GM23338 (cell line): ENCODE results near the gene LMF2. TPM values are rescaled to one million over a fixed set of nuclear protein-coding genes. Genes with fewer than 3 reads are reported as not detected.

Source experiments
- CTCF ChIP-seq, 2 experiments: fragments of 200-600 bp in 1 of 2; sonication (generic) in 1 of 2; conservative IDR thresholded peaks; 2 replicates each; pipeline versions ENCODE4 v1.5.1 to v1.6.1; 2016 to 2017; ENCODE audit warnings: antibody characterized with exemption in 2 of 2, low read depth in 2 of 2, mild to moderate bottlenecking in 2 of 2, moderate library complexity in 1 of 2
- EZH2 ChIP-seq: fragments of 200-600 bp; sonication (generic); IDR thresholded peaks from one replicate; pipeline ENCODE4 v1.8.0; 2017; ENCODE audit warnings: antibody characterized with exemption, mild to moderate bottlenecking, low read depth; ENCODE audit not compliant: unreplicated experiment
- STAT1 ChIP-seq: IDR thresholded peaks from one replicate; pipeline ENCODE4 v1.6.1; 2016; ENCODE audit warnings: antibody characterized with exemption; ENCODE audit not compliant: unreplicated experiment
- ZNF114 ChIP-seq: fragments of 250-450 bp; sonication (Bioruptor Pico); IDR thresholded peaks from 2 replicates; pipeline ENCODE4 v1.5.0; 2020; ENCODE audit warnings: mild to moderate bottlenecking, moderate library complexity
- polyA plus RNA-seq: library from polyadenylated mRNA; unstranded; fragments of >200 nt; fragmentation: Nextera tagmentation; extraction: Ambion mirVana; gene quantifications from 2 replicates; pipeline ENCODE4 v1.2.1, GENCODE V29; 2016
- total RNA-seq: library from RNA; depleted of rRNA; stranded (reverse); fragments of >200 nt; shearing (Covaris generic); gene quantifications from 2 replicates; pipeline ENCODE4 v1.2.3, GENCODE V29; 2014
- TF ChIP-seq, protein P1 (sequence below): fragments of 250-450 bp; sonication (Bioruptor Pico); IDR thresholded peaks from 2 replicates; pipeline ENCODE4 v1.5.0; 2020; ENCODE audit warnings: mild to moderate bottlenecking, moderate library complexity

LMF2 gene
- total and polyA plus RNA-seq, 2 experiments from 2014 or later: 15.6 to 36.3 TPM

- TF ChIP-seq, protein P1, sequence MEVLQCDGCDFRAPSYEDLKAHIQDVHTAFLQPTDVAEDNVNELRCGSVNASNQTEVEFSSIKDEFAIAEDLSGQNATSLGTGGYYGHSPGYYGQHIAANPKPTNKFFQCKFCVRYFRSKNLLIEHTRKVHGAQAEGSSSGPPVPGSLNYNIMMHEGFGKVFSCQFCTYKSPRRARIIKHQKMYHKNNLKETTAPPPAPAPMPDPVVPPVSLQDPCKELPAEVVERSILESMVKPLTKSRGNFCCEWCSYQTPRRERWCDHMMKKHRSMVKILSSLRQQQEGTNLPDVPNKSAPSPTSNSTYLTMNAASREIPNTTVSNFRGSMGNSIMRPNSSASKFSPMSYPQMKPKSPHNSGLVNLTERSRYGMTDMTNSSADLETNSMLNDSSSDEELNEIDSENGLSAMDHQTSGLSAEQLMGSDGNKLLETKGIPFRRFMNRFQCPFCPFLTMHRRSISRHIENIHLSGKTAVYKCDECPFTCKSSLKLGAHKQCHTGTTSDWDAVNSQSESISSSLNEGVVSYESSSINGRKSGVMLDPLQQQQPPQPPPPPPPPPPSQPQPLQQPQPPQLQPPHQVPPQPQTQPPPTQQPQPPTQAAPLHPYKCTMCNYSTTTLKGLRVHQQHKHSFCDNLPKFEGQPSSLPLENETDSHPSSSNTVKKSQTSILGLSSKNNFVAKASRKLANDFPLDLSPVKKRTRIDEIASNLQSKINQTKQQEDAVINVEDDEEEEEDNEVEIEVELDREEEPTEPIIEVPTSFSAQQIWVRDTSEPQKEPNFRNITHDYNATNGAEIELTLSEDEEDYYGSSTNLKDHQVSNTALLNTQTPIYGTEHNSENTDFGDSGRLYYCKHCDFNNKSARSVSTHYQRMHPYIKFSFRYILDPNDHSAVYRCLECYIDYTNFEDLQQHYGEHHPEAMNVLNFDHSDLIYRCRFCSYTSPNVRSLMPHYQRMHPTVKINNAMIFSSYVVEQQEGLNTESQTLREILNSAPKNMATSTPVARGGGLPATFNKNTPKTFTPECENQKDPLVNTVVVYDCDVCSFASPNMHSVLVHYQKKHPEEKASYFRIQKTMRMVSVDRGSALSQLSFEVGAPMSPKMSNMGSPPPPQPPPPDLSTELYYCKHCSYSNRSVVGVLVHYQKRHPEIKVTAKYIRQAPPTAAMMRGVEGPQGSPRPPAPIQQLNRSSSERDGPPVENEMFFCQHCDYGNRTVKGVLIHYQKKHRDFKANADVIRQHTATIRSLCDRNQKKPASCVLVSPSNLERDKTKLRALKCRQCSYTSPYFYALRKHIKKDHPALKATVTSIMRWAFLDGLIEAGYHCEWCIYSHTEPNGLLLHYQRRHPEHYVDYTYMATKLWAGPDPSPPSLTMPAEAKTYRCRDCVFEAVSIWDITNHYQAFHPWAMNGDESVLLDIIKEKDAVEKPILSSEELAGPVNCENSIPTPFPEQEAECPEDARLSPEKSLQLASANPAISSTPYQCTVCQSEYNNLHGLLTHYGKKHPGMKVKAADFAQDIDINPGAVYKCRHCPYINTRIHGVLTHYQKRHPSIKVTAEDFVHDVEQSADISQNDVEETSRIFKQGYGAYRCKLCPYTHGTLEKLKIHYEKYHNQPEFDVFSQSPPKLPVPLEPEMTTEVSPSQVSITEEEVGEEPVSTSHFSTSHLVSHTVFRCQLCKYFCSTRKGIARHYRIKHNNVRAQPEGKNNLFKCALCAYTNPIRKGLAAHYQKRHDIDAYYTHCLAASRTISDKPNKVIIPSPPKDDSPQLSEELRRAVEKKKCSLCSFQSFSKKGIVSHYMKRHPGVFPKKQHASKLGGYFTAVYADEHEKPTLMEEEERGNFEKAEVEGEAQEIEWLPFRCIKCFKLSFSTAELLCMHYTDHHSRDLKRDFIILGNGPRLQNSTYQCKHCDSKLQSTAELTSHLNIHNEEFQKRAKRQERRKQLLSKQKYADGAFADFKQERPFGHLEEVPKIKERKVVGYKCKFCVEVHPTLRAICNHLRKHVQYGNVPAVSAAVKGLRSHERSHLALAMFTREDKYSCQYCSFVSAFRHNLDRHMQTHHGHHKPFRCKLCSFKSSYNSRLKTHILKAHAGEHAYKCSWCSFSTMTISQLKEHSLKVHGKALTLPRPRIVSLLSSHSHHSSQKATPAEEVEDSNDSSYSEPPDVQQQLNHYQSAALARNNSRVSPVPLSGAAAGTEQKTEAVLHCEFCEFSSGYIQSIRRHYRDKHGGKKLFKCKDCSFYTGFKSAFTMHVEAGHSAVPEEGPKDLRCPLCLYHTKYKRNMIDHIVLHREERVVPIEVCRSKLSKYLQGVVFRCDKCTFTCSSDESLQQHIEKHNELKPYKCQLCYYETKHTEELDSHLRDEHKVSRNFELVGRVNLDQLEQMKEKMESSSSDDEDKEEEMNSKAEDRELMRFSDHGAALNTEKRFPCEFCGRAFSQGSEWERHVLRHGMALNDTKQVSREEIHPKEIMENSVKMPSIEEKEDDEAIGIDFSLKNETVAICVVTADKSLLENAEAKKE (CRISPR knock-in tag): no peak
- TF ChIP-seq EZH2: no peak
- TF ChIP-seq STAT1: no peak
- TF ChIP-seq CTCF (conservative IDR thresholded peaks at IDR 0.05; ENCODE audit: low read depth in 2 of 2): no peak
- no peak for TF ChIP-seq ZNF114 (CRISPR knock-in tag)
Measured at GRCh38 chr22:50547263-50547985, 39.9 kb upstream of the LMF2 start (continued).
